Esophagus squamous epithelium (tissue), 4 donors: Measurements from ENCODE around the gene MAP2K5.

Experiments
- CTCF ChIP-seq, 6 experiments: fragments of 450-650 bp in 4 of 6; fragments of 200-600 bp in 2 of 6; sonication (generic) in 2 of 6; IDR thresholded peaks; one replicate each; pipeline ENCODE4 v1.5.1; 2016 to 2019; ENCODE audit warnings: antibody characterized with exemption in 6 of 6, mild to moderate bottlenecking in 4 of 6, moderate library complexity in 4 of 6
- POLR2A ChIP-seq, 4 donors: fragments of 450-650 bp; IDR thresholded peaks; one replicate each; pipeline ENCODE4 v1.6.1; 2017; ENCODE audit warnings: antibody characterized with exemption in 4 of 4, mild to moderate bottlenecking in 4 of 4, moderate library complexity in 3 of 4

GRCh38 chr15:67590191-67590590 is 47.7 kb downstream of the MAP2K5 start:
- TF ChIP-seq CTCF (IDR thresholded peaks at IDR 0.05): no peak
- no peak for TF ChIP-seq POLR2A (IDR thresholded peaks at IDR 0.05)
